GM12878 (cell line): ENCODE data around the gene C19orf67.

ENCODE experiments used
- EZH2 ChIP-seq: IDR thresholded peaks from 2 replicates; pipeline ENCODE4 v1.6.1; 2012; ENCODE audit warnings: low read depth, mild to moderate bottlenecking, control low read depth, inconsistent platforms, low read length, borderline replicate concordance; ENCODE audit not compliant: control insufficient read depth
- RCOR1 ChIP-seq: conservative IDR thresholded peaks from 2 replicates; pipeline ENCODE4 v1.6.1; 2012; ENCODE audit warnings: low read depth, low read length, improper control_type of control experiment
- YY1 ChIP-seq: IDR thresholded peaks from 2 replicates; pipeline ENCODE4 v1.6.1; 2011; ENCODE audit warnings: low read depth, mild to moderate bottlenecking, low read length
- ZBED1 ChIP-seq: IDR thresholded peaks from 2 replicates; pipeline ENCODE4 v1.6.1; 2016; ENCODE audit warnings: borderline replicate concordance
- ZNF687 ChIP-seq: fragments of 450-650 bp; IDR thresholded peaks from 2 replicates; pipeline ENCODE4 v1.6.1; 2017; ENCODE audit warnings: mild to moderate bottlenecking, moderate library complexity

- TF ChIP-seq EZH2 (no peak), RCOR1 (no peak), ZBED1 (no peak), YY1 (0 out of 2 replicates have a peak, but pooled peaks have one; percentile 16), ZNF687 (no peak)
Measured at GRCh38 chr19:14031719-14032480, 53.7 kb downstream of the C19orf67 start, which contains the start of gene IL27RA.
